Uterus (tissue), 2 donors: ENCODE results near the gene PTPRM.

ENCODE experiments used
- CTCF ChIP-seq, 4 experiments: fragments of 200-600 bp in 2 of 4; fragments of 450-650 bp in 2 of 4; sonication (generic) in 2 of 4; IDR thresholded peaks; one replicate each; pipeline ENCODE4 v1.5.1; 2016 to 2019; ENCODE audit warnings: antibody characterized with exemption in 4 of 4, mild to moderate bottlenecking in 2 of 4, moderate library complexity in 1 of 4
- POLR2A ChIP-seq, 2 donors: fragments of 450-650 bp; IDR thresholded peaks; one replicate each; pipeline ENCODE4 v1.6.1; 2016; ENCODE audit warnings: antibody characterized with exemption in 2 of 2, mild to moderate bottlenecking in 1 of 2, moderate library complexity in 1 of 2

DNA sequence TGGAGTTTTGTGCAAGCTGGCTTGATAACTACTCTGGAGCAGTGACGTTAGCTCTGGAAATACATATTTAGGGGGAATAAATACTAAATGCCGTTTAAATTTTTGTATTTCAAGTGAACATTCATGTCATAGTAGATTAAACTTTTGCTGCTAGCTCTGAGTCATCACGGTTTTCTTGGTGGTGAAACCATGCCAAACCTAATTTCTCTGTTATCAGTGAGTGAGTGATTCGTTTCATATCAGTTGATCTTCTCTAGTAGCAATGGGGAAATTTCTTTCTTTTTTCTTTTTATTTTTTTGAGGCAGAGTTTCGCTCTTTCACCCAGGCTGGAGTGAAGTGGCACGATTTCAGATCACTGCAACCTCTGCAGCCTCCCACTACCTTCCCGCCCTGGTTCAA, 211.1 kb downstream of the PTPRM start:
- TF ChIP-seq CTCF (IDR thresholded peaks at IDR 0.05) (no peak), POLR2A (IDR thresholded peaks at IDR 0.05) (no peak)
